CD4-positive, alpha-beta T cell treated with Interleukin-21 for 1 hour (primary cell): ENCODE data around the gene GPC5.

Experiments used
- DNase-seq: peaks from one replicate; pipeline ENCODE4 v3.0.0-alpha.2; 2020

The GPC5 gene

GRCh38 chr13:91540158-91540736 is 141.8 kb downstream of the GPC5 start:
- DNase-seq: no peak

GRCh38 chr13:91544723-91545122 is 146.3 kb downstream of the GPC5 start:
- DNase-seq: no peak

- no peak for DNase-seq
Measured at GRCh38 chr13:91546900-91547299, 148.5 kb downstream of the GPC5 start.

GRCh38 chr13:91553584-91553983 is 155.2 kb downstream of the GPC5 start:
- no peak for DNase-seq

GRCh38 chr13:91554101-91554500 is 155.7 kb downstream of the GPC5 start:
- no peak for DNase-seq

- no peak for DNase-seq
Measured at GRCh38 chr13:91557328-91558090, 159.1 kb downstream of the GPC5 start.

DNA sequence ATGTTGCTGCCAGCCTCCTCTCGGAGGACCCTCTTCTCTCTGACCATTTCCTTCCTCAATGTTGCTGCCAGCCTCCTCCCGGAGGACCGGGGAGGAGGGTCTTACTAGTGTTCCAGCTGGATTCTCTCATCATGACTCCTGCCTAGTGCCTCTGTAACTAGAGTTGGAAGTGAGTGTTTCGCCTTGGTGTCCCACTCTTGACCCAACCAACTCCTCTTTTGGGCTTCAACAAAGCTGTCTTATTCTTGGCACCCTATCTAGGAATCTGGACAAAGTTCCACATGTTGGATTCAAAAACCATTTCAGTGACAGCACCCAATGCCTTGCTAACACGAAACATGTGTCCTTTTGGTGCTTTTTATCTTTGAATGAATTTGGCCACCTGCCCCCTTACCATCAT is 165.4 kb downstream of the GPC5 start:
- no peak for DNase-seq

DNA sequence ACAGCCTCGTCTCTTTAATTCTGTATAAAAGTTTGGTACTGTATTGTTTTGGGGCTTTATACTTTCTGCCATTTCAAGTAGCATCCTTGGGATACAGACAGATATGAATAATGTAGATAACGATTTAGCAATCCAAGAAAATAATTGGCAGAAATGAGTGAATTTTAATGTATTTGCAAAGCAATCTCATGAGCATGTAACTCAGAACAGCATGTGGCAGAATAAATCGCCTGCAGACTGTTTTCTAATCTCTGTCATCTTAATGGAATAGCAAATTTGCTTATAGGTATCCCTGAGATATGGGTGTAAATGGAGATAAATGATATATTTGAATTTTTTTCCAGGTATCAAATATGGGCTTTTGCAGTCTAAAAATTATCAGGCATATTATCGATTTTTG is 166.0 kb downstream of the GPC5 start:
- no peak for DNase-seq

GRCh38 chr13:91565296-91565695 is 166.9 kb downstream of the GPC5 start:
- no peak for DNase-seq

DNA sequence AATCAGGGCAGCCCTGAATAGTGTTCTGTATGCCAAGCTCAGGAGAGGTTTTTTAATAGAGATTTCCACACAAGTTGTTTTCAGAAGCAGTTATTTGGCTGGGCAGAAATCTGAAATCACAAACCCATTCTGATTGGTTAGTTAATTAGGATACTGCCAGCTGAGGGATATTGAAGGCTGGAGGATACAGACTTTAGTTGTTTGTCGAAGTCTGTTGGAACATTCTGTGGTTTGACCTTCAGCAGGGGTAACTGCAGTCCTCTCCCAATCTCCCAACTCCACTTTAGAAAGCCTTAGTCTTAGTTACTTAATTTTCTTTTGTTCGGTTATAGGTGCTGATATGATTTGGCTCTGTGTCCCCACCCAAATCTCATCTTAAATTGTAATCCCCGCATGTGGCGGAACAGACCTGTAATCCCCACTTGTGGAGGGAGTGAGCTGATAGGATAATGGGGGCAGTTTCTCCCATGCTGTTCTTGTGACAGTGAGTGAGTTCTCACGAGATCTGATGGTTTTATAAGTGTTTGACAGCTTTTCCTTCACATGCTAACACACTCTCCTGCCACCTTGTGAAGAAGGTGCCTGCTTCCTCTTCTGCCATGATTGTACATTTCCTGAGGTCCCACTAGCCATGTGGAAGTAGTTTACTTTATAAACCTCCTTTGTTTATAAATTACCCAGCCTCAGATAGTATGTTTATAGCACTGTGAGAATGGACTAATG is 169.2 kb downstream of the GPC5 start:
- DNase-seq: no peak

DNA sequence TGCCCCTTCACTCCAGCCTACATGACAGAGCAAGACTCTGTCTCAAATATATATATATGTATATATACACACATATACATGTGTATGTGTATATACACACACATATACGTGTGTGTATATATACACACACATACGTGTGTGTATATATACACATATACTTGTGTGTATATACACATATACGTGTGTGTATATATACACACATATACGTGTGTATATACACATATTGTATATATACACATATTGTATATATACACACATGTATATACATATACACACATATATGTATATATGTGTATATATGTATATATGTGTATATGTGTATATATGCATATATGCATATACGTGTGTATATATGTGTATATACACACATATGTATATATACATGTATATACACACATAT is 173.3 kb downstream of the GPC5 start:
- no peak for DNase-seq

- no peak for DNase-seq
Measured at GRCh38 chr13:91572439-91572838, 174.0 kb downstream of the GPC5 start.

- no peak for DNase-seq
Measured at GRCh38 chr13:91572944-91573598, 174.7 kb downstream of the GPC5 start.

GRCh38 chr13:91574766-91575165 is 176.3 kb downstream of the GPC5 start:
- DNase-seq: no peak

GRCh38 chr13:91576590-91576989 is 178.2 kb downstream of the GPC5 start:
- no peak for DNase-seq

- DNase-seq: no peak
Measured at GRCh38 chr13:91579320-91579719, 180.9 kb downstream of the GPC5 start.

DNA sequence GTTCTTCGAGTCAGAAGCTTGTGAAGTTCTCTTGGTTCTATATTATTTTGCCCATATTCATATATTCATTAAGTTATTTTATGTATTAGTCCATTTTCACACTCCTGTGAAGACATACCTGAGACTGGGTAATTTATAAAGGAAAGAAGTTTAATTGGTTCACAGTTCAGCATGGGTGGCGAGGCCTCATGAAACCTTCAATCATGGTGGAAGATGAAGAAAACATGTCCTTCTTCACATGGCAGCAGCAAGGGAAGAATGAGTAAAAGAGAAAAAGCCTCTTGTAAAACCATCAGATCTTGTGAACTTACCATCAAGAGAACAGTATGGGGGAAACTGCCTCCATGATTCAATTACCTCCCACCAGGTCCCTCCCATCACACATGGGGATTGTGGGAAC is 182.3 kb downstream of the GPC5 start:
- no peak for DNase-seq

GRCh38 chr13:91586609-91587008 is 188.2 kb downstream of the GPC5 start:
- no peak for DNase-seq

DNA sequence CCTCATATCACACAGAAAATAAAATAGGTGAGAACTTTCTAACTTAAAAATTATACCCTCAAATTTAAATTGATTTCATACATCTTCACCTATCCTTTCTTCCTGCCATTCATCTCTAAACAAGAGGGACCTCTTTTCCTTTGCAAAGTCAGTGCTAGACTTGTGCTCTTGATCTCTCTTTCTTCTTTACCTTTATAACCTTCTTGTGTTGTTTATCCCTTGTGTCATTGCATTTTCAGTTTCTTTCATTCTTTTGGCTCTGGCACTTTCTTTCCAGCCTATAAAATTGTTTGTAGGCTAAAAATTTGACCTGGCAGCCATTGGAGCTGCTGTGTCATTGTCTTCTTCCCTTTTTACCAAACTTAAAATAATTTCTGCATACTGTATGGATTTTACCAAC is 190.1 kb downstream of the GPC5 start:
- no peak for DNase-seq

- no peak for DNase-seq
Measured at GRCh38 chr13:91592056-91593014, 193.9 kb downstream of the GPC5 start.

DNA sequence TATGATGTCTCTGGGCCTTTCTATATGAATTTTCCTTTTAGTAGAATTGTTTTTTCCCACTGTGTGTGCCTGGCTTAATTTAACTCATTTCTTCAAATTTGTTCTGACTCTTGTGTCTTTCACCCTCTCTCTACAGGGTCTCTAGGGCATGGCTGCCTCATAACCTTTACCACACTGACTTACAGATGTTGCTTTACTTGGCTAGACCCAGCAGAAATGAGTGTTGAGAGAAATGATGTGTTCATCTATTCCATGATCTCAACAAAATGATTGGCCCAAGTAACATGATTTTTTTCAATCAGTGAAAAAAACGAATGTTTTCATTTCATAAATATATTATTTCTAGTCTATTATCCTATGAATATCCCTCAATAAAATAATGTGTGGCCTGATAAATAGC is 195.0 kb downstream of the GPC5 start:
- no peak for DNase-seq

DNA sequence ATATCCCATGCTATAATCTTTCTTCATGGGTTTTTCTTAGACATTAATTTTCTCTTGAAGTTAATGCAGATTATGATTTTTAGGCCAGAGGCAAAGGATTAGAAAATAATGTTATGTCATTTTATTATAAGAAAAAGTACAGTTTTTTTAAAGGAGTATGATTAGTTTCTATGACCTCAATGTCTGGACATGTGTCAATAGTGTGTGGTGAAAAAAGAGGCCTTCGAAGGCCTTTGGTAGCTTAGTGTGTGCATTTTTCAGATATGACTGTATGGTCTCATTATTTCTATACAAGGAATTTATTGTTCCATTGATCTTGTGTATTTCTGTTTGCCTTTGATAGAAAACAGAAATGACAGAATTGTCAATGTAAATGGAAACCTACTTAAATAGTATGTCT is 195.6 kb downstream of the GPC5 start:
- no peak for DNase-seq

DNA sequence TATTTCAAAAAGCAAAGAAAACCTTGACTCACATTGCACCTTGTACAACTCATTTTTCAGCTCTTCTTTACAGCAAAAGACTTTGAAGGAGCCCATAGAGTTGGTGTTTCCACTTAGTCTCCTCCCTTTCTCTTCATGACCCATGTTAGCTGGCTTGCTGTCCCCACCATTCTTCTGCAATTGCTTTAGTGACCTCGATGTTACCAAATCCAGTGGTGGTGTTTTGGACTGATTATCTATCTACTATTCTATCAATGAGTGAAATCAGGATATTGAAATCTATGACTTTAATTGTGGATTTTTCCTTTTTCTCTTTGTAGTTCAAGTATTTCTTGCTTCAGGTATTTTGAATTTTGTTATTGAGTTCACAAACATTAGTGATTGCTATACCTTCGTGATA is 197.3 kb downstream of the GPC5 start:
- DNase-seq: no peak
